Left renal pelvis (tissue), 4 donors: ENCODE results near the gene NCMAP. TPM values are rescaled to one million over a fixed set of nuclear protein-coding genes. Genes with fewer than 3 reads are reported as not detected.
A peak's percentile ranks its signal among the peaks of the same experiment; 100 is the strongest.
"Not testable (repeated sequence)": the region's sequence is repeated elsewhere in the genome, so short reads cannot be mapped to it uniquely, and the experiment has no call there.

ENCODE experiments used
- DNase-seq, 4 donors: peaks; one replicate each; pipeline ENCODE4 v3.0.0-alpha.2; 2013; ENCODE audit warnings: low read depth in 4 of 4, low spot score in 3 of 4
- polyA plus RNA-seq, 4 donors: library from polyadenylated mRNA; unstranded; fragments of 120-200 nt; gene quantifications; one replicate each; pipeline ENCODE4 v1.2.1, GENCODE V29; 2013; ENCODE audit not compliant: insufficient read length in 4 of 4

Gene NCMAP
- polyA plus RNA-seq, 4 donors, result 0.08 to 0.91 (median 0.61) TPM

DNA sequence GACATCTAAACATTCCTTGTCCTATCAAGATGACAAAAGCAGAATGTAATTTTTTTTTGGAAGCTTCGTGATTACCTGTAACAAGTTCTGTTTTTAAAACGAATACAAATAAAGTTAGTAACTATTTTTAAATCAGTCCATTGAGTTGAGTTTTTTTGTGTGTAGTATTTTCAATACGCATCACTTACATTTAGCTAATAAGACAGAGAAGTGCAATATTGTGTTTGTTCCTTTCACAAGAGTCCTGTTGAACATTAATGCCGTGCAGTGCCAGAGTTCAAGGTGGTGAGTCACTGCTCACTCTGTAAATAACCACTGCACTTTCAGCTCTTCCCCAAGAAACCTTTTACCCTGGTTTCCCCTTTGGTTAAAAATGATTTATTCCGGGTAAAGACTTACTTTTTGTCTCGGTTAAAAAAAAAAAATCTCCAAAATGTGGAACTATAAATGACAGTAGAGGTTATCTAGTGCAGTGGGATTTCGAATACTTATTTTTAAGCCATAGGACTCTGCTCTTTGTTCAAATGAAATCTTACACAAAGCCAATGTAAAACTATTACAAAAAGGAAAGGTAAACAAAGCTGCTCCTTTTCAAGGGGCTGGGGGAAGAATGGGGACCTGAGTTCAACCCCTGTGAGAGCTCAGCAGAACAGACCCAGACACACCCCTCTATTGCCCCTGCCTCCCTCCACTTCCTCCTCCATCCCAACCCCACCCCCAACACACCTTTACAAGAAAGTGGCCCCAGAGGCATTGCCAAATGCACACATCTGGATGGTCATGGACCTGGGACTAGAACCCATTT lies 14.8 kb upstream of the NCMAP start:
- no peak for DNase-seq

DNA sequence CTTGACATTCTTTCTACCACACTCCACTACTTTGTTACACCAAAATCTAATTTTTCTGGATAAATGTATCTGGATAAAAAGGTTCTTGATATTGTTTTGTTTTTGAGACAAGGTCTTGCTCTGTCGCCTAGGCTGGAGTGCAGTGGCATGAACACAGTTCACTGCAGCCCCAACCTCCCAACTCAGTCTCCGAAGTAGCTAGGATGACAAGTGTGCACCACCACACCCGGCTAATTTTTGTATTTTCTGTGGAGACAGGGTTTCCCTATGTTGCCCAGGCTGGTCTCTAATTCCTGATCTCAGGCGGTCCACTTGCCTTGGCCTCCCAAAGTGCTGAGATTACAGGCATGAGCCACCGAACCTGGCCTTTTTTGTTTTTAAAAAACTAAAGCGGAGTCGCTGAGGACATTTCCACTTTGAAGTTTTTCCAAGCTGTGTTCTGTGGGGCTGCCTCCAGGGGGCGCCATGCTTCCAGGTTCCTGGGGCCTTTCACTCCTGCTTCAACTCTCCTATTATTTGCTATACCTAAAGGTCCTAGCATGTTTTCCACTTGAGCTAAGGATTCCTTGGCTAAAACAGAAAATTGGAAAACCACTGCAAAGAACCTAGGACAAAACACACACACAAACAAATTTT lies 14.1 kb upstream of the NCMAP start:
- DNase-seq, result no peak

DNA sequence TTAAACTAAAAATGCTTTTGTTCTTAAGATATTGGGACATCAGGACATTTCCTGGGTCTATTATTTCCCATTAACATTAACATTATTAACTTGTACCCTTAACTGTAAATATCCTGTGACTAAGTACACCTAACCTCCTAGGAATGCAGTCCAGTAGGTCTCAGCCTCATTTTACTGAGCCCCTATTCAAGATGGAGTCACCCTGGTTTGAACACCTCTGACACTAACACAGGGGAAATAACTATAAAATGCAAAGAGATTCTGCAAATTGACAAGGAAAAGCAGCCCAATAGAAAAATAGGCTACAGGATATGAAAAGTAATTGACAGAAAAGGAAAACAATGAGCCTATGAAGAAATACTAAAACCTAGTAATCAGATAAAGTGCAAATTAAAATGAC lies 11.6 kb upstream of the NCMAP start:
- no peak for DNase-seq

DNA sequence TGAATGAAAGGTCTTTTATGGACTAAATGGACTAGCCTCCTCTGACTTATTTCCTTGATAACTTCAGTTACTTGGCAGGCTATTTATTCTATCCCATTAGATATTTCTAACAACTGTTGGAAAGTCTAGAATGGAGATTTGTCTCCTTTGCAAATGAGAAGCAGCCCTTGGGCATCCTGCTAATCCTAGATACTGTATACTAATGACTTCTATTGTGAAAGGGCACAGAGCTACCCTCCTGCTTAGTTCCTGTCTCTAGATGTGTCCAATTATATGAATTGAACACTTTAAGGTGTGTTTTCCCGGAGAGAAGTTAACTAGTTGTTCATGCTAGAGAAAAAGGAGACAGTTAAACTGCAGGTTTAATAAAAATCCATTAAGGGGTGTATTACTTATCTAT lies 10.2 kb upstream of the NCMAP start:
- DNase-seq, result no peak

DNA sequence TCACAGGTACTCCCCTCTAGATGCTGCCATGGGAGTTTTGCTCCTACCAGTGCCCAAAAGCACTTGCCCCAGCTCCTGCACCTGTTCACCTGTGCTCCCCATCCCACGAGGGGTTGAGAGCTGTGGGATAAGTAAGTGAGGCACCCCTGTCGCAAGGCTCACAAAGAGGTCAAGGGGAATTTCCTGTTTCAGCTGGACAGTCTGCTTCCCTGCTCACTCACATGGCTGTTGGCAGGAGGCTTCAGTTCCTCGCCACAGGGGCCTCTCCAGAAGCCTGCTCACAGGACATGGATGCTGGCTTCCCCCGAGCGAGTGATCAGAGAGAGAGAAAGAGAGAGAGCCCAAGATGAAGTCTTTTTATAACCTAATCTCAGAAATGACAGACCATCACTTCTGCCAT lies 8.7 kb upstream of the NCMAP start:
- no peak for DNase-seq

DNA sequence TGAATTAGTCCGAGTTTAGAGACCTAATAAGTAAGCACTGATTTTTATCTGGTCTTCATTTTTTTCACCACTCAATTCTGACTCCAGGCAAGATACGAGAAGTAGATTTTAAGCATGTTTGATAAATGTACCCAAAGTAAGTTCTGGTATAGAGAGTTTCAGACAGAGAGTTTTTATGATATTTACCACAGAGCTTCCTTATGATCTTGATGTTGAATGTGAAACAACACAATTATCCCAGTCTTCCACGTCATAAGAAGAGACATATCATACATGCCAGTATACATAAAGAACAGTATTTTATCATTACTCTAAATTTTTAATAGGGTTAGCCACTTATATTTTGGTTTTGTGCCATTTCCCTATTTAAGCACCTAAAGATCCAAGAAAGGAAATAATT lies 7.8 kb upstream of the NCMAP start:
- no peak for DNase-seq

DNA sequence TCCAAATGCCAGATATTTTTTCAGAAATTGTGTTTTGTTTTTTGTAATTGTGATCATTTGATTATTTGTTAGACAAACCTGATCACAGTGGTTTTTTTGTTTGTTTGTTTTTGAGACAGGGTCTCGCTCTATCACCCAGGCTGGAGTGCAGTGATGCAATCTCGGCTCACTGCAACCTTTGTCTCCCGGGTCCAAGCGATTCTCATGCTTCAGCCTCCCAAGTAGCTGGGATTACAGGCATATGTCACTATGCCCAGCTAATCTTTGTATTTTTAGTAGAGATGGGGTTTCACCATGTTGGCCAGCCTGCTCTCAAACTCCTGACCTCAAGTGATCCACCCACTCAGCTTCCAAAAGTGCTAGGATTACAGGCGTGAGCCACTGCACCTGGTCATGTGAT lies 6.7 kb upstream of the NCMAP start:
- not testable (repeated sequence) for DNase-seq

DNA sequence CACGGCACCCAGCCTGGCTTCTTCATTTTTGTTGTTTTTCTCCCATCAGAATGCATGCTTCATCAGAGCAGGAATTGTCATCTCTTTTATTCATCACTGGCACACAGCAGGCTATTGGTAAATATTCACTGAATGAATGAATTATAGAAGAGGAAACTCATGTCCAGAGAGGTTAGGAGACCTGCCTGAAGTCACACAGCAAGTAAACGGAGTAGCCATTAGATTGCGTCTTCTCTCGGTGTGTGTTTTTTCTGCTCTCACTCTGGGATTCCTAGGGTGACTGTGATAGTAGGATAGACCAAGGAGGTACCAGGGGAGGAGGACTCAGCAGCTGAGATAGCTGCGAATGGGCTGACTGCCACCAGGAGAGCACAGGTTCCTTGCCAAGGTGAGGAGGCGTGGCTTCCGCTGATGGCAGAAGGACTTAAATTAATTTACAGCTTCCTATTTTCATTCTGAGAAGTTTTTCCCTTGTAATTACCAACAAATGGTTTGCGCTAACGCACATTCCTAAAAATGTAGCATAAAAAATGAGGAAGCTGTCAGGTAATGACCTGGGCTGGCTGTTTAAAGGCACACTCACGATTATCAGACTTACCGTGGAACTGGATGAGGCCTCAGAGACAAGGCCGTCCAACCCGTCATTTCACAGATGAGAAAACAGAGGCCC lies 4.5 kb upstream of the NCMAP start:
- DNase-seq, result no peak

DNA sequence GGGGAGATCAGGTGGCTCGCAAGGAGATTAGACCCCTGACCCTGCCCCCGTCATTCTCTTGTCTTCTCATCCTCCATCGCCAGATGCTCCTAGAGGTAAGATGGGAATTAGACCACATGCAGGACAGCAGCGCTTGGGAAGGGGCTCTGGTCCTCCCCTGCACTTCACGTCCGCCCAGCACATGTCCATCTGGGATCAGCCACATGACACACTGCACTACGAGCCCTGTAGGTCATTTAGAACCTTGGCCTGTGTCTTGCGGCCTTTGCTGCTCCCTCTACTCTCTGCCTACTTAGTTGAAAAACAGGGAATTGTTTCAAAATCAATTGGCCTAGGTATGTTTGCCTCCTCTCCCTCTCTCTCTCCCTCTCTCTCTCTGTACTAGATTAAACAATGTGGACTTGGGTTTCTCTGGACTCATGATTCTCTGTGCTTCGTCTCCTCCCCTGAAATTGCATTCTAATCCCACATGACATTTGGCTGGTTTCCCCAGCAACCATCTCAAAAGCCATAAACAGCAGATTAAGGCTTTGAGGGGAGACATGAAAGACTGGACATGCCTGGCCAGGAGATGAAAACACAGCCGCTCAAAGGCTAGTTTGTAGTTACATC lies 3.8 kb upstream of the NCMAP start:
- peak in 1 of 4 donors; percentile 53 for DNase-seq

DNA sequence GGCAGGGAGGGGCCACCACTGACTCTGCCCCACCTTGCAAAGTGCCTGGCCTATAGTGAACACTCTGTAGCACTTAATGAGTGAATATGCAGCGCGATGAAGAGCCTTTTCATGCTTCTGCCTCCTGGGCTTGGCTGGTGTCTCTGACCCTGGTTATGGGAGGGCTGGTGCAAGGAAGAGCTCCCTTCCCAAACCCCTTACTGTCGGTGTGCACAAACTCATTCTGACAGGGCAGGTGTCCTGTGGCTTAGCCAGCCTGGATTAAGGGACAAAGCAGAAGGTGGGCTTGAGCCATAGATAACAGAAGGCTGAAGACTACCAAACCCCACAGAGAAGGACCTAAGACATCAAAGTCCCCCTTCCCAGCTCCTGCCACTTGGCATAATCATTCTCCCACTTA lies 2.0 kb upstream of the NCMAP start:
- DNase-seq, result no peak

DNA sequence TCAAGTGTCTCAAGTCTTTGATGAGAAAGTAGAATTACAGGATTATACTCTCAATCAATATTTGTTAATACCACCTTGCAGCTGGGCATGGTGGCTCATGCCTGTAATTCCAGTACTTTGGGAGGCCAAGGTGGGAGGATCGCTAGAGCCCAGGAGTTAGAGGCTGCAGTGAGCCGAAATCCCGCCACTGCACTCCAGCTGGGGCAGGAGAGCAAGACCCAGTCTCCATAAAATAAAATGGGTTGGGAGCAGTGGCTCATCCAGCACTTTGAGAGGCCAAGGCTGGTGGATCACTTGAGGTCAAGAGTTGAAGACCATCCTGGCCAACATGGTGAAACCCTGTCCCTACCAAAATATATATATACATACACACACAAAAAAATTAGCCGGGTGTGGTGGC lies 1.2 kb upstream of the NCMAP start:
- DNase-seq, result no peak

DNA sequence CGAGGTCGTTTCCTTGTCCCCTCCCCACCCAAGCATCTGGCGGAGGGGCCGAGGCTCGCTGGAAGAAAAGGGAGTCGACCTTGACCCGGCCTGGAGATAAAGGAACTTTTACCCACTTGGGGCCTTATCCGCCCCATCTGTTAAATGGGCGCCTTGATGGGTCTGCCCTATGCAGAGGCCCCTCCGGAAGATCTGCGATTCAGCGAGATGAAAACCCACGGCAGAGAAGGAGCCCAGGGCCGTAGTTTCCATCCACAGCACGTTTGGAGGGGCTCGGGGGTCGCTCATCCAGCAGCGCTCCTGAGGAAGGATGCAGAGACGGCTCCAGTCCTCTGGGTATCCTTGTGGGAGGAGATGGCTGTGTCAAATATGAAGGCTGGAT lies 518 bp downstream of the NCMAP start:
- no peak for DNase-seq

DNA sequence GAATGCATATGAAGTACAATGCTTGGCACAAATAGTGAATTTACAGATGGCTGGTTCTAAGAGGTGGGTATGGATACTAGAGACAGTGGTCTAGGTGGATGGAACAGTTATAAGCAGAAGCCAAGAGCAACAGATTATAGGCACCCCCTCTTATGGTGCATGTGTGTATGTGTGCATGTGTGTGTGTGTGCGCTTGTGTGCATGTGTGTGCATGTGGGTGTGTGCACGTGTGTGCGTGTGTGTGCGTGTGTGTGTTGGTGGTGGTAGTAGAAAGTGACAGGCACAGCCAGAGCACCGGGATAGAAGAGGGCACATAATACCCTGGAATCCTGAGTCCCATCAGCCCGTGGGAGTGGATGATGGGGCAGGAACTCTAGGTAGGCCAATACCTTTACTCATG lies 1.3 kb downstream of the NCMAP start:
- no peak for DNase-seq

DNA sequence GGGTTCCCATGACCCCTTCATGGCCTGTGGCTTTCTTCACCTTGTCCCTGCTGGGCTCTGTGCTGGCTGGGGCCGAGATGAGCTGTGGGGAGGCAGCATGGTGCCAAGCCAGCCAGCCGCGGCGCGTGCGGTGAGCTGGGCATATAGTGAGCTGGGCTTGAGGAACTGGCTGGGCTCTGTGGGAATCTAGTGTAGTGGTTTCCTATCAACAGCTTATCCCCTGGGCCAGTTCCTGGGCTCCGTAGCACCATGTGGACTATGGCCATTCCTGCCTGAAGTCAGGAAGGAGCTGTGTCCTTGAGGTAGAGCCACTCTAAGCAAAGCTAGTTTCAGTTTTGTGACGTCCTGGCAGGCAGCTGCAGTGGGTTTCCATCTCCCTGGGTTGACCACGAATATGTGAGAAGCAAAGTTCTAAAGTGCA lies 1.8 kb downstream of the NCMAP start:
- DNase-seq, result no peak

DNA sequence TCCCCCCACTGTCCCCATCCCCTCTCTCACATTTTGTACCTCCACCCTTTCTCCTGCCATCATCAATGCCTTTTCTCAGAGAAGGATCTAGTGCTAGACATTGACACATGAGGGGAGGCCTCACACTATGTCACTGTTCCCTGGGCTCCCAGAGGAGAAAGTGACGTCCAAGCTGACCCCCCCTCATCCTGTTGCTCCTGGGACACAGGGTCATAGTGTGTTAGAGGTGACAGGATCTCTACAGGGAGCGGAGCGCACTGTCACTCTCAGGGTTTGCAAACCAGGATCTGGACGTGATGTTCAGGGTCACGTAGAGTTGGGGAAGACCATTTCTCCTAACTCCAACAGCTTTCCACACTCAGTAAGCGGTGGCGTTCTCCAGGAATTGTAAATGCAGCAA lies 2.6 kb downstream of the NCMAP start:
- no peak for DNase-seq

DNA sequence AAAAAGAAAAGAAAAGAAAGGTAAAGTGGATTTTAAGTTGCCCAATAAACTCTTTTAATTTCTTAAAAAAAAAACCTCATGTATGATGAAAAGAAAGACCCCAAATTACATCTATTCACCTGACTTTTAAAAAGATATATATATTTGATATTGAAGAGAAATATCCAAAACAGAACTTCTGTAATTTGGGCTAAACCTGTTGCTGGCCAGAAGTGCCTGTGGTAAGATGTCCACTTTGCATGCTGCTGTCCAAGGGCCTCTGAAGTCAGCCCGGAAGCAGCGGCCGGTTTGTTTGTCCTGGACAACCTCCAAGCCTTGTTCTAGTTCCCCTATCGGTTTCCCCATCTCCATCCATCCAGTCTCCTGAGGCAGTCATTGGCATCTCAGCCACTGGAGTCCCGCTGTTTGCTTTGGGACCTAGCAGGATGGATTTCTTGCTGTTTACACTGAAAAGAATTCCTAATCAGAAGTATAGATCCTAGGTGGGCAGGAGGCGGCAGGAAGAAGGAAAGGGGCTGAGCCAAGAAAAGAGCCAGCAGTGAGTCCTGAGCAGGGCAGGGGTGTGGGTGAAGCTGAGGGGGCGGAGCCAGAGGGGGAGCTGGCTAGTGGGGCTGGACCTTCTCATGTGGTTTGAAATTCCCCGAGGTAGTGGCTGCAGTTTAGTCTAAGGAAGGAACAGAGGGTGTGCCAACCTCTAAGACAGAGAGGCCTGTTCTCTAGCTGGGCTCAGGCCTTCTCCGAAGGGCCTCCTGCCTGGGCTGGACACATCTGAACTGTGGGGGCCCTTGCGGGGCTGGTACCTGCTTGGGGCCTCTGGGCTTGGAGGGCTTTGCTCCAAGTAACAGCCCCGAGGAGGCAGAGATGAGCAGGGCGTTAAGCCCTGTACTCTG lies 3.3 kb downstream of the NCMAP start:
- DNase-seq, result peak in 1 of 4 donors; percentile 42

DNA sequence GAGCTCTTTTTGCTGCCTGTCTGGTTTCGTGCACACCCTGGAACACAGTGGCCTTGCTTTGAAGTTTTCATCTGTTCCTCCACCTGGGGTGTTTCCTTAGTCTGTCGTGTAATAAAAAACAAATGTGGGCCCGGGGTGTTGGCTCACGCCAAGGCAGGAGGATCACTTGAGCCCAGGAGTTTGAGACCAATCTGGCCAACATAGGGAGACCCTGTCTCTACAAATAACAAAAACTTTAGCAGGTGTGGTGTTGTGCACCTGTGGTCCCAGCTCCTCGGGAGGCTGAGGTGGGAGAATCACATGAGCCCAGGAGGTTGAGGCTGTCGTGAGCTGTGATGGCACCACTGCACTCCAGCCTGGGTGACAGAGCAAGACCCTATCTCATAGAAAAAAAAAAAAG lies 4.5 kb downstream of the NCMAP start:
- no peak for DNase-seq

DNA sequence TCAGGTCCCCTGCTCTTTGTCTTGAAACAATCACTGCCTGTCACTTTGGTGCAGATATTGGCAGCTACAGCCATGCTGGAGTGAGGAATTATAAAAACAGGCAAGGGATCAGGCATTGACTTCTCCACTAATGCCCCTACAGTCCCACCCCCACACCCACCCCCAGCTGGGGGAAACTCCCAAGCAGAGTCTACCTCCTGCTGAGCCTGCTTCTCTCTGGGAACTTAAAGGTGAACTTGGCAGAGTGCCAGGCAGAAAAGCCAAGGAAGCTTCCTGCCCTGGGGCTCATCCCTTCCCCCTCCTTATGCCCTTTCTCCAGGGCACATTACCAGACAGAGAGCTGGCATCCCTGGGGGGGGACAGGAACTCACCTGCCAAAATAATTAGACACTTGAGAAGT lies 6.7 kb downstream of the NCMAP start:
- DNase-seq, result peak in 1 of 4 donors; percentile 41

DNA sequence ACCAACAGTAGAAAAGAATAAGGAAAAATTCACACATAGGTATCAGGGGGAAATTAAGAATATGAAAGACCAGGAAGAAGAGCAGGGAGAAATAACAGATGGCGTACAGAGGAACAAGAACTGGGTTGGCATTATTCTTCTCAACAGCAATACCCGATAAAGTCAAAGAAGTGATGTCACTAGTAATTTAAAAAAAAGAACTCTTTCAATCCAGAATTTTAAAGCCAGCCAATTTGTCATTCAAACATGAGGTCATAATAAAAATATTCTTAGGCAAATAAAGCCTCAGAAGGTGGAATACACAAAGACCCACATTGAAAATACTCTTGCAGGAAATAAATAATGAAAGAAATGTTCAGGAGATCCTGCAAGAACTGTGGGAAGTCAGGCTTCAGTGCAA lies 8.8 kb downstream of the NCMAP start:
- DNase-seq, result no peak

DNA sequence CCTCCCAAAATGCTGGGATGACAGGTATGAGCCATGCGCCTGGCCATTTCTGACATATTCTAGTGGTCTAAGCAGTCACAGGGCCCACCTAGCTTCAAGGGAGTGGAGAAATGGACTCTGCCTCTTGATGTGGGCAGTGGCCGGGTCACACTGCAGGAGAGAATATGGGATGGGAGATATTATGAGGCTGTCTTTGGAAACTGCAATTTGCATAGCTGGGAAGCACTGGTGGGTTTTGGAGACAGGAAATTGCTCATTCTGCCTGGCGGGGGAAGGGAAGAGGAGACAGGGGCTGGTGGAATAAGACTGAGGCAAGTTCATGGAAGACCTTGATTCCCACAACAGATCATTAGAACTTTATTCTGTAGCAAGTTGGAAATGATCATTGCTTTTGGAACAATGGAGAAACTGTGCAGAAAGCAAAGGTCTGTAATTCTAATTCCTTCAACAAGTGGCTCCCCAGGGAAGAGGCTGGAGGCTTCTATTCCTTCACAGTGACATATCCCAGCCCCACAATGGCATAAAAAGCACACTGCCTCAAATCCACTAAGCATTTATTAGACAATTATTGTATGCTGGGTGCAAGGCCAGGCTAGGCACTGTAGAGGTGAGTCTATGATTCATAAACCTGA lies 10.5 kb downstream of the NCMAP start:
- no peak for DNase-seq
